ENCODE measurements around the gene CFAP61. TPM values are rescaled to one million over a fixed set of nuclear protein-coding genes. Genes with fewer than 3 reads are reported as not detected.

Gene CFAP61
- polyA plus RNA-seq, 1 experiment, result not detected

DNA sequence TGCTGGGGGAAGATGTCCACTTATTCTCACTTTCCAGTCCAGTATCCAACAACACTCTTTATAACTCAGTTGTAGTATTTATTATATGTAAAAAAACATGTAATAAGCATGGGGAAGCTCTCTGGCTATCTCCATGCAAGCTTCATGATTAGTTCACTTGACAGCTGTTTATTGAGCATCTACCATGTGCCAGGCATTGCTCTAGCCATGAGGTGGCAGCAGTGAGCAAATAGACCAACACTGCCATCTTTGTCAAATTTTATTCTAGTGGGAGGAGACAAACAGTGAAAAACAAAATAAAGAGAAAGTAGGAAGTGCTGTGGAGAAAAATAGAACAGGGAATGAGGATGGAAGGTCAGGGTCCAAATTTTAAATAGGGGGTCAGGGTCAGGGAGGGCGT, 131.8 kb downstream of the CFAP61 start:
- H3K27ac ChIP-seq (ENCODE audit: low read depth, low read length), result no peak overlapping the region
- TF ChIP-seq, protein P1, sequence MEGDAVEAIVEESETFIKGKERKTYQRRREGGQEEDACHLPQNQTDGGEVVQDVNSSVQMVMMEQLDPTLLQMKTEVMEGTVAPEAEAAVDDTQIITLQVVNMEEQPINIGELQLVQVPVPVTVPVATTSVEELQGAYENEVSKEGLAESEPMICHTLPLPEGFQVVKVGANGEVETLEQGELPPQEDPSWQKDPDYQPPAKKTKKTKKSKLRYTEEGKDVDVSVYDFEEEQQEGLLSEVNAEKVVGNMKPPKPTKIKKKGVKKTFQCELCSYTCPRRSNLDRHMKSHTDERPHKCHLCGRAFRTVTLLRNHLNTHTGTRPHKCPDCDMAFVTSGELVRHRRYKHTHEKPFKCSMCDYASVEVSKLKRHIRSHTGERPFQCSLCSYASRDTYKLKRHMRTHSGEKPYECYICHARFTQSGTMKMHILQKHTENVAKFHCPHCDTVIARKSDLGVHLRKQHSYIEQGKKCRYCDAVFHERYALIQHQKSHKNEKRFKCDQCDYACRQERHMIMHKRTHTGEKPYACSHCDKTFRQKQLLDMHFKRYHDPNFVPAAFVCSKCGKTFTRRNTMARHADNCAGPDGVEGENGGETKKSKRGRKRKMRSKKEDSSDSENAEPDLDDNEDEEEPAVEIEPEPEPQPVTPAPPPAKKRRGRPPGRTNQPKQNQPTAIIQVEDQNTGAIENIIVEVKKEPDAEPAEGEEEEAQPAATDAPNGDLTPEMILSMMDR (IDR thresholded peaks at IDR 0.05; ENCODE audit: low read depth, low read length), result peak; percentile 34; the same call in 1 of the 2 replicates
- H3K27me3 ChIP-seq (ENCODE audit: control insufficient read depth, insufficient read depth, low read length), result no peaks in the 10 kb centered on the region
- no peak for DNase-seq (ENCODE audit: low read depth, low spot score)
- ChIA-PET CTCF (interaction anchor here (0.9 to 1.0 kb wide), 2 partner anchors 395 to 410 kb away, joined by 3 read pairs; no protein-coding TSS in a partner anchor), POLR2A (no interaction called here)
- H3K9me3 ChIP-seq (ENCODE audit: control insufficient read depth, insufficient read depth, low read length), result no peaks in the 10 kb centered on the region
- H3K4me3 ChIP-seq (ENCODE audit: low read depth, low read length), result no peak overlapping the region

DNA sequence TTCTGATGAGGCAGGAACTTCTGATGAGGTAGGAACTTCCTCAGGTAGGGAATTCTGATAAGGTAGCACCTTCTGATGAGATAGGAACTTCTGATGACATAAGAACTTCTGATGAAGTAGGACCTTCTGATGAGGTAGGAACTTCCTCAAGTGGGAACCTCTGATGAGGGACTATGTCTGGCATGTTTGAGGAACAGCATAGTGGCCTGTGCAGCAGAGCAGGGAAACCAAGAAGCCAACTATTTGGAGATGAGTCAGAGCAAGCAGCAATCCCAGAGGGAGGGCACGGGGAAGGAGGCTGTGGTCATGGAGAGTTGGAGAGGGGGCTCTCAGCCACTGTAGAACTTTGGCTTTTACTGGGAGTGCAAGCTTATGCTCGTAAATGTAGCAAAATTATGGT, 132.4 kb downstream of the CFAP61 start:
- Histone ChIP-seq H3K27me3 (ENCODE audit: control insufficient read depth, insufficient read depth, low read length) (no peaks in the 10 kb centered on the region), H3K9me3 (ENCODE audit: control insufficient read depth, insufficient read depth, low read length) (no peaks in the 10 kb centered on the region), H3K27ac (ENCODE audit: low read depth, low read length) (no peak overlapping the region), H3K4me3 (ENCODE audit: low read depth, low read length) (no peak overlapping the region)
- TF ChIP-seq, protein P1 (IDR thresholded peaks at IDR 0.05; ENCODE audit: low read depth, low read length), result no peak
- CTCF ChIA-PET, result no interaction called here
- POLR2A ChIA-PET, result no interaction called here
- no peak for DNase-seq (ENCODE audit: low read depth, low spot score)

- TF ChIP-seq, protein P1 (IDR thresholded peaks at IDR 0.05; ENCODE audit: low read depth, low read length), result no peak
- ChIA-PET CTCF (no interaction called here), POLR2A (no interaction called here)
- Histone ChIP-seq H3K27ac (ENCODE audit: low read depth, low read length) (no peak overlapping the region), H3K27me3 (ENCODE audit: control insufficient read depth, insufficient read depth, low read length) (no peaks in the 10 kb centered on the region), H3K4me3 (ENCODE audit: low read depth, low read length) (no peak overlapping the region), H3K9me3 (ENCODE audit: control insufficient read depth, insufficient read depth, low read length) (no peaks in the 10 kb centered on the region)
- DNase-seq (ENCODE audit: low read depth, low spot score), result no peak
Observed at GRCh38 chr20:20188647-20189046, 136.3 kb downstream of the CFAP61 start.

- no peaks in the 10 kb centered on the region for H3K9me3 ChIP-seq (ENCODE audit: control insufficient read depth, insufficient read depth, low read length)
- H3K4me3 ChIP-seq (ENCODE audit: low read depth, low read length), result no peak overlapping the region
- POLR2A ChIA-PET, result no interaction called here
- no peak for DNase-seq (ENCODE audit: low read depth, low spot score)
- TF ChIP-seq, protein P1 (IDR thresholded peaks at IDR 0.05; ENCODE audit: low read depth, low read length), result no peak
- no peaks in the 10 kb centered on the region for H3K27me3 ChIP-seq (ENCODE audit: control insufficient read depth, insufficient read depth, low read length)
- H3K27ac ChIP-seq (ENCODE audit: low read depth, low read length), result no peak overlapping the region
- CTCF ChIA-PET, result no interaction called here
Observed at GRCh38 chr20:20192366-20192765, 140.0 kb downstream of the CFAP61 start.

GRCh38 chr20:20195021-20195705, 142.8 kb downstream of the CFAP61 start:
- Histone ChIP-seq H3K27ac (ENCODE audit: low read depth, low read length) (no peak overlapping the region), H3K9me3 (ENCODE audit: control insufficient read depth, insufficient read depth, low read length) (no peaks in the 10 kb centered on the region), H3K4me3 (ENCODE audit: low read depth, low read length) (no peak overlapping the region), H3K27me3 (ENCODE audit: control insufficient read depth, insufficient read depth, low read length) (peaks cover 7% of the 10 kb centered on the region)
- TF ChIP-seq, protein P1 (IDR thresholded peaks at IDR 0.05; ENCODE audit: low read depth, low read length), result no peak
- CTCF ChIA-PET, result no interaction called here
- DNase-seq (ENCODE audit: low read depth, low spot score), result no peak
- POLR2A ChIA-PET, result no interaction called here

All from AG04450 (cell line).